Osteocyte (in vitro differentiated cells): ENCODE measurements around the gene SOAT1. TPM values are rescaled to one million over a fixed set of nuclear protein-coding genes. Genes with fewer than 3 reads are reported as not detected.

Source experiments
- DNase-seq: peaks from one replicate; pipeline ENCODE4 v3.0.0; 2021; ENCODE audit warnings: mixed read lengths; ENCODE audit not compliant: unreplicated experiment; ENCODE audit errors: extremely low spot score
- H3K27ac Mint-ChIP-seq: one replicate; pipeline ENCODE4 v1.8.0; 2021; ENCODE audit warnings: mild to moderate bottlenecking, mixed read lengths; ENCODE audit not compliant: unreplicated experiment
- H3K27me3 Mint-ChIP-seq: one replicate; pipeline ENCODE4 v1.8.0; 2021; ENCODE audit warnings: mixed read lengths; ENCODE audit not compliant: unreplicated experiment
- H3K36me3 Mint-ChIP-seq: one replicate; pipeline ENCODE4 v1.8.0; 2021; ENCODE audit warnings: mixed read lengths; ENCODE audit not compliant: unreplicated experiment
- H3K4me1 Mint-ChIP-seq: one replicate; pipeline ENCODE4 v1.8.0; 2021; ENCODE audit warnings: mixed read lengths; ENCODE audit not compliant: unreplicated experiment
- H3K4me3 Mint-ChIP-seq: one replicate; pipeline ENCODE4 v1.8.0; 2021; ENCODE audit warnings: mild to moderate bottlenecking, moderate library complexity, mixed read lengths; ENCODE audit not compliant: unreplicated experiment
- H3K9me3 Mint-ChIP-seq: one replicate; pipeline ENCODE4 v1.8.0; 2021; ENCODE audit warnings: mixed read lengths; ENCODE audit not compliant: unreplicated experiment
- CTCF ChIP-seq: fragments of 200-600 bp; sonication (generic); IDR thresholded peaks from 2 replicates; pipeline ENCODE4 v1.5.0; 2021; ENCODE audit warnings: antibody characterized with exemption, mild to moderate bottlenecking, moderate library complexity
- total RNA-seq: library from RNA; stranded (reverse); gene quantifications from 2 replicates; pipeline ENCODE4 v1.2.1, GENCODE V29; 2021

Gene SOAT1
- total RNA-seq, 1 donor from 2014 or later = 41.3 TPM

- Mint-ChIP-seq H3K9me3 (no peaks in the 10 kb centered on the region), H3K27ac (no peak overlapping the region), H3K4me1 (no peaks in the 10 kb centered on the region), H3K27me3 (no peaks in the 10 kb centered on the region), H3K4me3 (no peak overlapping the region), H3K36me3 (peaks cover 22% of the 10 kb centered on the region)
- no peak for TF ChIP-seq CTCF
- no peak for DNase-seq
Observed at GRCh38 chr1:179329862-179330261, 36.3 kb downstream of the SOAT1 start.

GRCh38 chr1:179334440-179334839, 40.8 kb downstream of the SOAT1 start:
- Mint-ChIP-seq H3K27me3 (no peaks in the 10 kb centered on the region), H3K36me3 (peaks cover 22% of the 10 kb centered on the region), H3K4me3 (no peak overlapping the region), H3K9me3 (no peaks in the 10 kb centered on the region), H3K27ac (no peak overlapping the region), H3K4me1 (peaks cover 6% of the 10 kb centered on the region)
- TF ChIP-seq CTCF = no peak
- DNase-seq = no peak

- no peak overlapping the region for H3K4me3 Mint-ChIP-seq
- TF ChIP-seq CTCF = no peak
- no peak overlapping the region for H3K27ac Mint-ChIP-seq
- peaks cover 23% of the 10 kb centered on the region for H3K36me3 Mint-ChIP-seq
- DNase-seq = no peak
- no peaks in the 10 kb centered on the region for H3K9me3 Mint-ChIP-seq
- peaks cover 7% of the 10 kb centered on the region for H3K4me1 Mint-ChIP-seq
- no peaks in the 10 kb centered on the region for H3K27me3 Mint-ChIP-seq
Observed at GRCh38 chr1:179337288-179337687, 43.7 kb downstream of the SOAT1 start.

GRCh38 chr1:179337942-179338560, 44.5 kb downstream of the SOAT1 start:
- Mint-ChIP-seq H3K27me3 (no peaks in the 10 kb centered on the region), H3K9me3 (no peaks in the 10 kb centered on the region), H3K27ac (no peak overlapping the region), H3K4me1 (peaks cover 7% of the 10 kb centered on the region), H3K36me3 (peaks cover 29% of the 10 kb centered on the region), H3K4me3 (no peak overlapping the region)
- DNase-seq = no peak
- no peak for TF ChIP-seq CTCF

- H3K4me3 Mint-ChIP-seq = no peak overlapping the region
- peaks cover 7% of the 10 kb centered on the region for H3K4me1 Mint-ChIP-seq
- H3K36me3 Mint-ChIP-seq = peaks cover 32% of the 10 kb centered on the region
- H3K27me3 Mint-ChIP-seq = no peaks in the 10 kb centered on the region
- DNase-seq = no peak
- no peak for TF ChIP-seq CTCF
- H3K9me3 Mint-ChIP-seq = no peaks in the 10 kb centered on the region
- H3K27ac Mint-ChIP-seq = no peak overlapping the region
Observed at GRCh38 chr1:179340918-179341317, 47.3 kb downstream of the SOAT1 start.
